ENCODE measurements around the gene SLC18A3. TPM values are rescaled to one million over a fixed set of nuclear protein-coding genes. Genes with fewer than 3 reads are reported as not detected.

The SLC18A3 gene
- total RNA-seq, 3 donors from 2014 or later: not detected

Other genes with a start within 250 kb of the SLC18A3 start
- not detected for gene DRGX, start 214.2 kb upstream of the SLC18A3 start, total RNA-seq
- 10 to 100 TPM; 19.5 to 27.8 (median 21.6) TPM for gene ERCC6, start 71.2 kb upstream of the SLC18A3 start, total RNA-seq
- gene CHAT, start 3.7 kb downstream of the SLC18A3 start, total RNA-seq: not detected
- not detected for gene C10orf53, start 69.3 kb downstream of the SLC18A3 start, total RNA-seq
- gene OGDHL, start 152.0 kb downstream of the SLC18A3 start, total RNA-seq: not detected

Measured in breast epithelium (tissue), 3 donors.